Effector memory CD8-positive, alpha-beta T cell (primary cell): ENCODE measurements around the gene NAV3.

ENCODE experiments used
- ATAC-seq: fragments of 150-1000 bp; cut with Tn5 transposase; replicated peaks from 2 replicates; pipeline ENCODE4 v1.10.0; 2021; ENCODE audit warnings: mild to moderate bottlenecking, moderate library complexity
- DNase-seq, 3 experiments: peaks; one replicate each; pipeline ENCODE4 v3.0.0; 2021
- H3K27ac Mint-ChIP-seq, 2 donors: one replicate each; pipeline ENCODE4 v1.8.0; 2022; ENCODE audit warnings: mild to moderate bottlenecking in 2 of 2, mixed read lengths in 2 of 2, moderate library complexity in 2 of 2
- H3K27me3 Mint-ChIP-seq, 2 donors: one replicate each; pipeline ENCODE4 v1.8.0; 2022; ENCODE audit warnings: mixed read lengths in 2 of 2
- H3K36me3 Mint-ChIP-seq: one replicate; pipeline ENCODE4 v1.8.0; 2022; ENCODE audit warnings: mild to moderate bottlenecking, moderate library complexity, mixed read lengths; ENCODE audit not compliant: insufficient read depth
- H3K4me1 Mint-ChIP-seq, 2 donors: one replicate each; pipeline ENCODE4 v1.8.0; 2022; ENCODE audit warnings: low read depth in 2 of 2, mixed read lengths in 2 of 2
- H3K4me3 Mint-ChIP-seq, 2 donors: one replicate each; pipeline ENCODE4 v1.8.0; 2022; ENCODE audit warnings: mild to moderate bottlenecking in 2 of 2, mixed read lengths in 2 of 2, moderate library complexity in 2 of 2
- H3K9me3 Mint-ChIP-seq, 2 donors: one replicate each; pipeline ENCODE4 v1.8.0; 2022; ENCODE audit warnings: mixed read lengths in 2 of 2

The NAV3 gene

DNA sequence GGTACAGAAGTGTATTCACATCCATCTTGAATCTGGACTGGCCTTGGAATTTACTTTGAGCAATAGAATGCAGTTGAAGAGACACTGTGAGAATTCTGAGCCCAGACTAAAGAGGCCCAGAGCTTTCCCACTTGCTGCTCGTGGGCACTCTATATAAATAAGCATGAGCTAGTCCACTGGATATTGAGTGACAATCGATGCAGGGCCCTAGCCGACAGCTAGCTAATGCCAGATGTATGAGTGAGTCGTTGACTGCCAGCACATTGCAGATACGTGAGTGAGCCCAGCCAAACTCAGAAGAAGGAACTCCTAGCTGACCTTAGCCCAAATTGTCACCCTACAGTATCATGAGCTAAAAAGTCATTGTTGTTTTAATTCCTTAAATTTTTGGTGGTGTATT lies 24.9 kb downstream of the NAV3 start:
- Mint-ChIP-seq H3K27me3 (no peaks in the 10 kb centered on the region), H3K36me3 (no peaks in the 10 kb centered on the region), H3K27ac (no peak overlapping the region), H3K4me1 (no peaks in the 10 kb centered on the region), H3K4me3 (no peak overlapping the region), H3K9me3 (peaks cover 0 to 4% of the 10 kb centered on the region in 2 donors)
- no peak for ATAC-seq
- no peak for DNase-seq

DNA sequence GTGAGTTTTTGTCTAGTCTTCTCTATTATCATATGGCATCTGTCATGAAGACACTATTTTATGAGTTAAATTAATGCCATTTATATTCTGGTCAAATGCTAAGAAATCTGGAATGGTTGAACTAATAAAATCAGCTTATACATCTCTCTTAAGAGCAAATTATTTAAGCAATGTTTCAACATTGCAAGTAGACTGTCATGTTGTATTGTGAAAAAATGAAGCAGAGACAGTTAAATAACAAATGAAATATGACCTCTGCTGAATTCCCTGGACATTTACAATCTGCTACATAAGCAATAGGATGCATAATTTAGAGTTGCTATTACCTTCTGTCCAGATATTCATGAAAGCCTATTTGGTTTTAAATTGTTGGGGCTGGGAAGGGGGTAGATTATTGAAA lies 30.6 kb downstream of the NAV3 start:
- Mint-ChIP-seq H3K27me3 (no peaks in the 10 kb centered on the region), H3K4me3 (no peak overlapping the region), H3K36me3 (no peaks in the 10 kb centered on the region), H3K9me3 (peaks cover 3 to 11% of the 10 kb centered on the region in 2 donors), H3K27ac (no peak overlapping the region), H3K4me1 (no peaks in the 10 kb centered on the region)
- ATAC-seq (no peak), DNase-seq (no peak)

DNA sequence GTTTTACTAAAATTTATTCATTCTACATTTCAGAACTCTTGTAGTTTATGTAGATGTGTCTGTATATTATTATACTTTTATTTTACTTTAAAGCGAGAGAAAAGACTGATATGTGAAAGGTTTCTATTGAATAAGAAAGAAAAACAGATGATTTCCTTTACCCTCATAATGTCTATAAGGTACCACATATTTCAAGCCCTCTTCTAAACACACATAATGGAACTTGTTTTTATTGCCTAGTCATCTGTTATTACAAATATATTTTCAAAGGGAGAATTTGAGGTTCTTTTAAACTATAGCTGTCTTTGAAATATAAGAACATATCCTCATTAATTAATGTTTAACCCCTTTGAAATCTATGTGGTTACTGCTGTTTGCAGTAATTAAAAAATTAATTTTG lies 34.5 kb downstream of the NAV3 start:
- Mint-ChIP-seq H3K4me1 (no peaks in the 10 kb centered on the region), H3K27ac (no peak overlapping the region), H3K4me3 (no peak overlapping the region), H3K27me3 (no peaks in the 10 kb centered on the region), H3K9me3 (peaks cover 5 to 24% of the 10 kb centered on the region in 2 donors), H3K36me3 (no peaks in the 10 kb centered on the region)
- DNase-seq (no peak), ATAC-seq (no peak)

DNA sequence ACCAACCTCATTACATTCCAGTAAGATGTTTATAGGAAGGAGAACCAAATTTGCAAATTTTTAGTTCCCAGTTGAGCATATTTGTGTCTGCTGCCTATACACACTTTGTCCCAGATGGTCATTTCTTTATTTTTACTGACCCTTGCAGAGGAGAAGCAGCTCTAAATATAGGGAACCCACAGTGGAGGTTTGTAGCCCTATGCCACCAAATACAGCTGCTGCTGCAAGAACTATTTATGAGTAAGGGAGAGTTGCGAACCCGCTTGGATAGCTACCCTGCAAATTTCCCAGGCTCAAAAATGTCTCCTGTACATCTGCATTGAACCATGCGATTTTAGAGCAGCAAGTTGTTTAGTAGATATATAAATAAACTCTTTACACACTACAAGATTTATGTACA lies 48.2 kb downstream of the NAV3 start:
- no peaks in the 10 kb centered on the region for H3K36me3 Mint-ChIP-seq
- no peaks in the 10 kb centered on the region for H3K4me1 Mint-ChIP-seq
- H3K9me3 Mint-ChIP-seq: peaks cover 7 to 8% of the 10 kb centered on the region in 2 donors
- no peak overlapping the region for H3K4me3 Mint-ChIP-seq
- DNase-seq: no peak
- ATAC-seq: no peak
- H3K27ac Mint-ChIP-seq: no peak overlapping the region
- H3K27me3 Mint-ChIP-seq: no peaks in the 10 kb centered on the region

DNA sequence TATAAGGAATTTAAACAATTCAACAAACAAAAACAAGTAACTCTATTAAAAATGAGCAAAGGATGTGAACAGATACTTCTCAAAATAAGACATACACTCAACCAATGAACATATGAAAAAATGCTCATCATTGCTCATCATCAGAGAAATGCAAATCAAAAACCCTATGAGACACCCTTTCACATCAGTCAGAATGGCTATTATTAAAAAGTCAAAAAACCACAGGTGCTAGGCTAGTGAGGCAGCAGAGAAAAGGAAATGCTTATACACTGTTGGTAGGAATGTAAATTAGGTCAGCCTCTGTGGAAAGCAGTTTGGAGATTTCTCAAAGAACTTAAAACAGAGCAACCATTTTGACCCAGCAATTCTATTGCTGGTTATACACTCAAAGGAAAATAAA lies 52.0 kb downstream of the NAV3 start:
- Mint-ChIP-seq H3K27me3 (no peaks in the 10 kb centered on the region), H3K36me3 (no peaks in the 10 kb centered on the region), H3K27ac (no peak overlapping the region), H3K9me3 (peaks cover 7 to 14% of the 10 kb centered on the region in 2 donors), H3K4me3 (no peak overlapping the region), H3K4me1 (no peaks in the 10 kb centered on the region)
- no peak for DNase-seq
- no peak for ATAC-seq

DNA sequence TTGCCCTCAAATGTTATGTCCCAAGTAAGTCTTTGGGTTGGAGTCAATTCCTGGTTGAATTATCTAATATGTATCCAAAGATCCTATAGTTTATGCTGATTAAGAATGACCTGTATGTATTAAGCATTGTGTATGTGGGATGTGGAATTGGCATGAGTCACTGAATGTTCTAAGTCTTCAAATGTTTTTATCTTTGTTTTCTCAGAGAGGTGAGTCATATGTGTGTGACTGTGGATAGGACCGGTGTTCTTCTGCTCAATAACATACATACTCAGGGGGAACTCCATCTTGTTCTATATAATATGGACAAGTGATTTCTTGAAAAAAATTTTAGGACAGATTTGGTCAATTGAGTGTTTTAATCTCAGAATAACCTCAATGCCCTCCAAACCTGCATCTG lies 57.9 kb downstream of the NAV3 start:
- Mint-ChIP-seq H3K4me1 (no peaks in the 10 kb centered on the region), H3K36me3 (no peaks in the 10 kb centered on the region), H3K9me3 (peaks cover 3 to 7% of the 10 kb centered on the region in 2 donors), H3K27ac (no peak overlapping the region), H3K4me3 (no peak overlapping the region), H3K27me3 (no peaks in the 10 kb centered on the region)
- no peak for DNase-seq
- no peak for ATAC-seq

DNA sequence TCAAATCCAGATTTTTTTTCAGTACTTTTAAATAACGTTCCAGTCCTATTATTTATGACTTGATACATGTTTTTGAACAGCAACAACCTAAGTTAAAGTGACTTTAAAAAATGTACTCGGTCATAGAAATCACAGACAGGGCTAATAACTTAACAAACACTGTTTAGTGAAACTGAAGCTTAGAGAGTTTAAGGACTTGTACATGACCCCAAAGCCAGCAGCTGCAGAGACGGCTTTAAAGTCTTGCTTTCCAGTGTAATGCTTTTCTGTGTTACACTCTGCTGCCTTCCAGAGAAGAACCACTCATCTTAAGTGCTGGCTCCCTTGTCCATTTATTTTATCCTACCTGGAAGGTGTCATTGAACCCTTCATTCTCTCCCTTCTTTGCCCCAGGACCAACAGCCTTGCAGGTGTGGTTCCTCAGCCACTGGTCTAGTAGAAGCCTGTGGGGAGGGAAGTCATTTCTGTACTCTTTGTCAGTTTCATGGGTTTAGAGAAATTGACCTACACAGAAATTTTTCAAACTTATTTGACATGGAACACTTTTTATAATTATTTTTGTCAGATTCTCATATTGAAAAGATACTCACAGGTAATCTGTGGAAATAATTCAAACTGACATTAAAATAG lies 60.9 kb downstream of the NAV3 start:
- no peaks in the 10 kb centered on the region for H3K36me3 Mint-ChIP-seq
- no peak for DNase-seq
- no peaks in the 10 kb centered on the region for H3K4me1 Mint-ChIP-seq
- H3K4me3 Mint-ChIP-seq: no peak overlapping the region
- H3K27ac Mint-ChIP-seq: no peak overlapping the region
- no peaks in the 10 kb centered on the region for H3K27me3 Mint-ChIP-seq
- no peak for ATAC-seq
- H3K9me3 Mint-ChIP-seq: peaks cover 4 to 6% of the 10 kb centered on the region in 2 donors

DNA sequence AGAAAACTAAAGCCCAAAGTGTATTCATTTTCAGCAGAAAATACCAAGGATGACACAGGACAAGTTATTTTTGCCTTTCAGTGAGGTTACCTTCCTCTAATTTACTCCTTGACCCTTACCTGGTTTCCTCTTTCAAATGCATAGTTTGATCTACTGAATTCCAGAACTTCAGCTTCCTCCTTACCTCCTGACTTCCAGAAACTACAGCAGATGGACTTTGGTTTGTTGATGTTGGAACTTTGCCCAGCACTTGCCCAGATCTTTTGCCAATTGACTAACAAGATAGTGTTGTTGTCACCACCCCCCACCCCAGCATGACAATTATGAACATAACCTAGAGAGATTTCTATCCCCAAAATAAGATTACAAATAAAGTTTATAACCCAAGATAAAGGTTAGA lies 63.2 kb downstream of the NAV3 start:
- peaks cover 0 to 9% of the 10 kb centered on the region in 2 donors for H3K9me3 Mint-ChIP-seq
- ATAC-seq (no peak), DNase-seq (no peak)
- H3K4me1 Mint-ChIP-seq: no peaks in the 10 kb centered on the region
- H3K27ac Mint-ChIP-seq: no peak overlapping the region
- H3K4me3 Mint-ChIP-seq: no peak overlapping the region
- H3K36me3 Mint-ChIP-seq: no peaks in the 10 kb centered on the region
- no peaks in the 10 kb centered on the region for H3K27me3 Mint-ChIP-seq

DNA sequence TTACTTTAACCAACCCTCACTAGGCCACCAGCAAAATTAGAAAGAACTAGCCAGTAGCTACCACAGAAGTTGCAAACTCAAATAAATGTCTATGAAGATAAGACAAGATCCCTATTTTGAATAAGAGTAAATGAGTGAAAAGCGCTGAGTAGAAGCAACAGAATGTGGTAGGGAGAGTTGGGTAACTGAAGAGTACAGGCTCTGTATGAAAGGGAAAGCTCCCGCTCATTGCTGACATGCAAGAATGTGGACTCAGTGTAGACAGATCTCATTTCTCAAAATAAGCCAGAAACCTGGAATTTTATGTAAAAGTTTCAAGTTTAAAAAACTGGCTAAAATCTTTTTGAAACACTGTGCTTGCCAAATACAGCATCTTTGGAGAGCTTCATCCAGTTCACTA lies 63.9 kb downstream of the NAV3 start:
- Mint-ChIP-seq H3K36me3 (no peaks in the 10 kb centered on the region), H3K27ac (no peak overlapping the region)

DNA sequence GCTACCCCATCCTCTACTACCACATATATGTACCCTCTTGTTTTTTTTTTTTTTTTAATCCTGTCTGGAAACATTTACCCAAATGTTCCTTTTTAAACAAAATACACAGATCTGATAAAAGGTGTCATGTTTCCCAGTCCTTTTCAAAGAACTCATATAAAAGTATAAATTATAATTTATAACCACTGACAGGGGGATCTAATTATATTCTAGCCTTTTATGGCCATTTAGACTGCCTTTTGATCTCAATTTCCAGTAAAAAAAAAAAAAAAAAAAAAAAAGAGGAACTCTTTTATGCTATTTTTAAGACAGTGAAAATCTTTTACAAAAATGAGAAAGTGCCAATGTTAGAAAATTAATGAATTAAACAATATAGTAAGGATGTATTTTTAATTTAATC lies 65.0 kb downstream of the NAV3 start:
- H3K4me3 Mint-ChIP-seq: no peak overlapping the region
- no peaks in the 10 kb centered on the region for H3K4me1 Mint-ChIP-seq
- ATAC-seq: no peak
- no peaks in the 10 kb centered on the region for H3K27me3 Mint-ChIP-seq
- no peaks in the 10 kb centered on the region for H3K36me3 Mint-ChIP-seq
- DNase-seq: no peak
- no peak overlapping the region for H3K27ac Mint-ChIP-seq
- H3K9me3 Mint-ChIP-seq: peaks cover 0 to 9% of the 10 kb centered on the region in 2 donors

More for the DNA sequence above, 63.9 kb downstream of the NAV3 start:
- DNase-seq (no peak), ATAC-seq (no peak)
- H3K4me3 Mint-ChIP-seq: no peak overlapping the region
- H3K27me3 Mint-ChIP-seq: no peaks in the 10 kb centered on the region
- H3K4me1 Mint-ChIP-seq: no peaks in the 10 kb centered on the region
- peaks cover 0 to 9% of the 10 kb centered on the region in 2 donors for H3K9me3 Mint-ChIP-seq

DNA sequence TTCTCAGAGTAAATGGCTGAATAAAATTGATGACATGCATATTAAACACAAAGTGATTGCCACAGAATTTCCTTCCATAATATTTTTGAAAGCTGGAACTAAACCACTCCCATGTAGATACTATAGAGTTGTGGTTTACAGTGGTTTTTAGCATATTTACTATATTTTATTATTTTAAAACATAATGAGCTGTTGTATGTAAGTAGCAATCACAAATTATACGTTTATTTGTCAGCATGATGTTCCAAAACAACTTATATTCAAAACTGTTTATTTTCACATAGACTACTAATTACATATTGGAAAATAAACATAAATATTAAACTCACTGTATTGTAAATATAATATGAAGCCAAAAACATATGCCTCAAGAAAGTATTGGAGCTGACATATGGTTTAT lies 77.2 kb downstream of the NAV3 start:
- Mint-ChIP-seq H3K4me1 (no peaks in the 10 kb centered on the region), H3K4me3 (no peak overlapping the region), H3K27ac (no peak overlapping the region), H3K36me3 (no peaks in the 10 kb centered on the region), H3K9me3 (peaks cover 4 to 22% of the 10 kb centered on the region in 2 donors), H3K27me3 (no peaks in the 10 kb centered on the region)
- DNase-seq (no peak), ATAC-seq (no peak)

DNA sequence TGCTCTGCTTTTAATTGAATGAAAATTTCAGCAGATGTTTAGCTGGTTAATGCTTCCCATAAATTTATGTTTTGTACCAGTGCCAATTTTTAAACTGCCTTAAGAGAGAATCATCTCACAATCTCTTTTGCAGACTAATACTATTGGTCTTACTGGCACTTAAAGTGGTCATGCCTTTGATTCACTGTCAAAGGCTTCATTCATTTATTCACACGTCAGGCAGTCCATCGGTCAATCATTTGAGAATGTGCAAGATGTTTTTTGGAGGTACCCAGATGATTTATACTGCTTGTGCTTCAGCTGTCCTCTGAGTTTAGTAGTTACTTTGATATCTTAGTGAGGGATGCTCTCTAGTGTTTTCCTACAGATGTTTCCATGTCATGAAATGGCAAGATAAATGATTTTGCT lies 83.4 kb downstream of the NAV3 start:
- Mint-ChIP-seq H3K4me1 (no peaks in the 10 kb centered on the region), H3K27ac (no peak overlapping the region), H3K36me3 (no peaks in the 10 kb centered on the region), H3K9me3 (peaks cover 9 to 23% of the 10 kb centered on the region in 2 donors), H3K27me3 (no peaks in the 10 kb centered on the region), H3K4me3 (no peak overlapping the region)
- DNase-seq: no peak
- no peak for ATAC-seq

DNA sequence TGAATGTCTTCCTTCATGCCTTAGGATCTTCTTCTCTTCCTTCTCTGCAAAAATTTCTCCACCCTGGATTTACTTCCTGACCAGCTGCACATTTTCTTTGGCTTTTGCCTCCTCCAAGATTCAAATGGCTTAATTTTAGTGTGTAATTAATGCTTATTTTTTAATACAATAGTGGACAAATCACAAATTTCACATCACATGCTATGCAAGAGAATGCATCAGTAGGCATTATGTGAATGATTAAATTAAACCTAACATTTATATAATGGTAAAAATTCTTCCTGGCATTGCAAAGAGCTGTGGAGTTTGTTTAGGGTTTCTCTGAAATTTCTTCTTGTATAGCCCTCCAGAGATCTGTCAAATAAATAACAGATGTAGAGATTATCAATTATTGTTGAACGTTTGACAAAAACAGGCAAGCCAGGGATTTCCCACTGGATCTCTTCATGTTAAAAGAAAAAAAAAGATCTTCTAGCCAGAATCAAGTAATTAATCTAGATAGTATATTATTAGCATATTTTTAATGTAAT lies 84.4 kb downstream of the NAV3 start:
- H3K27me3 Mint-ChIP-seq: no peaks in the 10 kb centered on the region
- DNase-seq (no peak), ATAC-seq (no peak)
- no peaks in the 10 kb centered on the region for H3K36me3 Mint-ChIP-seq
- no peaks in the 10 kb centered on the region for H3K4me1 Mint-ChIP-seq
- H3K4me3 Mint-ChIP-seq: no peak overlapping the region
- H3K27ac Mint-ChIP-seq: no peak overlapping the region
- H3K9me3 Mint-ChIP-seq: peaks cover 9 to 18% of the 10 kb centered on the region in 2 donors

DNA sequence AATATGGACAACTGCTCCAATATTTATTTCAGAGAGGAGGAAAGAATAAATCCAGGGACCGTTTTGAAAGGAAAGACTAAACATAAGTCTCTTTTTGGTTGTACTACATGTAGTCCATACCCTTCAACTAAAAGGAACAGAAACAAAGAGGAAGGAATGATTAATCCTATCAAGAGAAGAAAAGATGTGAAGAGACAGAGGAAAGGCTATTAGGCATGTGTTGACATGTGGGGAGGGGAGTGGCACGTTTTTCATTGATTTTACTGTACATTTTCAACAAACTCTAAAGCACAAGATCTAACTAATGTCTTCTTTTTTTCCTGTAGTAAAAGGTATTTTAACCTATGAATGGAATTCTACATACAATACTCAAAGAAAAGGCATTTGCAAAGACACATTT lies 85.6 kb downstream of the NAV3 start:
- no peaks in the 10 kb centered on the region for H3K27me3 Mint-ChIP-seq
- H3K27ac Mint-ChIP-seq: no peak overlapping the region
- no peak overlapping the region for H3K4me3 Mint-ChIP-seq
- no peaks in the 10 kb centered on the region for H3K36me3 Mint-ChIP-seq
- DNase-seq (no peak), ATAC-seq (no peak)
- H3K4me1 Mint-ChIP-seq: no peaks in the 10 kb centered on the region
- peaks cover 9% of the 10 kb centered on the region in 2 donors for H3K9me3 Mint-ChIP-seq
